NCI-H2107 (cell line): ENCODE measurements around the gene TMEM151B.

Experiments used
- DNase-seq: peaks from one replicate; lab custom pipeline; 2025; lab: John Stamatoyannopoulos, UW

Gene TMEM151B

GRCh38 chr6:44264154-44265006, 5.9 kb upstream of the TMEM151B start:
- DNase-seq: no peak

GRCh38 chr6:44265007-44265721, 5.1 kb upstream of the TMEM151B start, which contains the start of gene NFKBIE:
TSS of gene NFKBIE (minus strand) at chr6:44265551. CDS start at chr6:44265346, 205 bp downstream.
- DNase-seq: no peak

GRCh38 chr6:44265722-44266233, 4.5 kb upstream of the TMEM151B start:
- no peak for DNase-seq

- no peak for DNase-seq
These were observed 3.9 kb upstream of the TMEM151B start for GRCh38 chr6:44266347-44266746.

GRCh38 chr6:44267252-44267651, 3.0 kb upstream of the TMEM151B start:
- DNase-seq: no peak

- DNase-seq: no peak
These were observed 2.1 kb upstream of the TMEM151B start for GRCh38 chr6:44268095-44268628.

- no peak for DNase-seq
These were observed 901 bp upstream of the TMEM151B start for GRCh38 chr6:44269178-44269920.

- no peak for DNase-seq
These were observed 516 bp downstream of the TMEM151B start for GRCh38 chr6:44270526-44271405.

GRCh38 chr6:44271406-44271723, 1.1 kb downstream of the TMEM151B start:
- DNase-seq: no peak

- no peak for DNase-seq
These were observed 1.7 kb downstream of the TMEM151B start for GRCh38 chr6:44271914-44272313.

GRCh38 chr6:44272529-44272928, 2.3 kb downstream of the TMEM151B start:
- no peak for DNase-seq

GRCh38 chr6:44272999-44273566, 2.8 kb downstream of the TMEM151B start:
- no peak for DNase-seq

GRCh38 chr6:44273617-44274016, 3.4 kb downstream of the TMEM151B start:
- no peak for DNase-seq

GRCh38 chr6:44275271-44275748, 5.1 kb downstream of the TMEM151B start:
- no peak for DNase-seq

- no peak for DNase-seq
These were observed 5.7 kb downstream of the TMEM151B start for GRCh38 chr6:44275749-44276648.

GRCh38 chr6:44276667-44277640, 6.7 kb downstream of the TMEM151B start:
- no peak for DNase-seq

GRCh38 chr6:44277763-44278162, 7.5 kb downstream of the TMEM151B start:
- DNase-seq: no peak

GRCh38 chr6:44278315-44278714, 8.1 kb downstream of the TMEM151B start:
- DNase-seq: no peak
